Measurements from ENCODE around the gene POU5F1.

Gene POU5F1

DNA sequence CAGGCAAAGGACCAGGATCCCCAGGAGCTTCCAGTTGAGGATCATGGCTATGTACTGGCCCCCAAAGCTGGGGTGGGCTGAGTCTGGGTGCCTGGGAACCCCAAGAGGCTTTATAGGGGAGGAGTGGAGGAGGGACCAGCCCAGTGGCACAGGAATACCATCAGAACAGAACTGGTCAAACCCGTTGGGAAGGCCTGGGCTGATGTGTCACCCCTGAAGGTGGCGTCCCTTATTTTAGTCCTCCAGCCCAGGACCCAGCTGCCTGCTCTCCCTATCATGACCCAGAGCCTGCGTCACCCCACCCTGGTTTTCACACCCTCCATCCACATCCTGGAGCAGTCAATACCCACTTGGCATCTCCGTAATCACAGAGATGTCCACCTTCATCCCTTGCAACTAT, 31.5 kb downstream of the POU5F1 start, which contains the start of gene PSORS1C2:
Gene PSORS1C2, minus strand, starts transcription at position 85 of the 400 bp plus-strand sequence. Its CDS starts 40 bp downstream, at position 45.
- DNase-seq: no peak

DNA sequence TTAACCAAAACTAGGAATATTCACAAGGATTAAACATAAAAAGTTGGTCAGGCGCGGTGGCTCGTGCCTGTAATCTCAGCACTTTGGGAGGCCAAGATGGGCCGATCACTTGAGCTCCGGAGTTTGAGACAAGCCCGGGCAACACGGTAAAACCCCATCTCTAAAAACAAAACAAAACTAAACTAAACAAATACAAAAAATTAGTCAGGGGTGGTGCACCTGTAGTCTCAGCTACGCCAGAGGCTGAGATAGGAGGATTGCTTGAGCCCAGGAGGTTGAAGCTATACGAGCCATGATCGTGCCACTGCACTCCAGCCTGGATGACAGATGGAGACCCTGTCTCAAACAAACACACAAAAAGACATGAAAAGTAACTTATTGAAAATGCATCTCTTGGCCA, 34.8 kb downstream of the POU5F1 start:
- DNase-seq: no peak

DNA sequence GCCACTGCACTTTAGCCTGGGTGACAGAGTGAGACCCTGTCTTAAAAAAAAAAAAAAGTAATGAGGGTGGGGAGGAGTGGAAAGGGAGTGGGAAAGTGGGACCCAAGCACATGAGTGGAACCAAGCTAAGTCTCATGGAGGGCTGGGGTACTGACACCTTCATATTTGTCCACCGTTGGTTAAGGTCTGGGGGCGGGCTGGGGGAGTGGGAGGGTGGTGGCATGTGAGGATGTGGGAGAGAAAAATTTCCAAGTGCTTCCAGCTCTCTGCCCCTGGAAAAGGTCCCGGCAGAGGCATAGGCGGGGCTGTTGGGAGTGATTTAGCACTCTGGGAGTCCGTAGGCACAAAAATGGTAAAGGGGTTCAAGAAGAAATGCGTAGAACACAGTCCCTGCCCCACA, 37.7 kb downstream of the POU5F1 start:
- DNase-seq: no peak

DNA sequence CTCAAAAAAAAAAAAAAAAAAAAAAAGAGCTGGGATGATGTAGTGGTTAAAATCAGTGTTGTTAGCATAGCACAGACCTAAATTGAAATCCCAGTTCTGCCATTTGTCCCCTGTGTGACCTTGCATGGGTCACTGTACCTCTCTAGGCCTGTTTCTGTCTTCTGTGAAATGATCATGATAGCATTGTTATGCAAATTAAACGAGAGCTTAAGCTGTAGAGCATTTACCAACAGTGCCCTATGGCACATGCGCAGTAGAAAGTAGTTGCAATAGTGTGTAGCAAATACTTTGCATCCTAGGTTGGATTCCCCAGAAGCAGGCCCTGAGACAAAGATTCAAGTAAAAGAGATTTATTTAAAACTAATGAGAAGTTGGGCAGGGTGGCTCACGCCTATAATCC, 38.9 kb downstream of the POU5F1 start:
- DNase-seq: no peak

DNA sequence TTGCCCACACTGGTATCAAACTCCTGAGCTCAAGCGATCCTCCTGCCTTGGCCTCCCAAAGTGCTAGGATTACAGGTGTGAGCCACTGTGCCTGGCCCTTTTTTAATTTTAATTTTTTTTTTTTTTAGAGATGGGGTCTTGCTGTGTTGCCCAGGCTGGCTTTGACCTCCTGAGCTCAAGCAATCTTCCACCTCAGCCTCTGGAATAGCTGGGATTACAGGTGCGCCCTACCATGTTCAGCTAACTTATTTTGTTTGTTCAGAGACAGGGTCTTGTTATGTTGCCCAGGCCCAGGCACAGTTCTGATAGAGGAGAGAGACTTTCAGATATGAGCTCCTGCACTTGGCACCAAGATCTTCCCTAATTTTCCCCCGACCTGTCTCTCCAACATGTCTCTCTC, 39.7 kb downstream of the POU5F1 start:
- no peak for DNase-seq

DNA sequence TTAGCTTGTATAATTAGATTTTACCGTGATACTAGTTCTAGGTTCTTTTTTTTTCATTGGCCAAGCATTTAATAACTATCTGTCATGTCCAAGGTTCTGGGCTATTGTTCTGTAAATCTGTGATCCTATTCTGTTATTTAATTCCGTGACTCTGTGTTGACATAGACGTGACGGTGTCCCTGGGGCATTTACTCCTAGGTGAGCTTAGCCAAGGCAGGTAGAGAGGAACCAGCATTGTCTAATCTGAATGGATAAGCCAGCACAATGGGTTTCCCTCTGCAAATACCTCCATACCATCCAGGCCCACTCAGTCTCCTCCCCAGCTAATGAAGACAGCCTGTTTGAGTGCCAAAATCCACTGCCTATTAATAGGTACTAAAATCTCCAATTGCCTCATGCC, 41.4 kb downstream of the POU5F1 start:
- DNase-seq: no peak

DNA sequence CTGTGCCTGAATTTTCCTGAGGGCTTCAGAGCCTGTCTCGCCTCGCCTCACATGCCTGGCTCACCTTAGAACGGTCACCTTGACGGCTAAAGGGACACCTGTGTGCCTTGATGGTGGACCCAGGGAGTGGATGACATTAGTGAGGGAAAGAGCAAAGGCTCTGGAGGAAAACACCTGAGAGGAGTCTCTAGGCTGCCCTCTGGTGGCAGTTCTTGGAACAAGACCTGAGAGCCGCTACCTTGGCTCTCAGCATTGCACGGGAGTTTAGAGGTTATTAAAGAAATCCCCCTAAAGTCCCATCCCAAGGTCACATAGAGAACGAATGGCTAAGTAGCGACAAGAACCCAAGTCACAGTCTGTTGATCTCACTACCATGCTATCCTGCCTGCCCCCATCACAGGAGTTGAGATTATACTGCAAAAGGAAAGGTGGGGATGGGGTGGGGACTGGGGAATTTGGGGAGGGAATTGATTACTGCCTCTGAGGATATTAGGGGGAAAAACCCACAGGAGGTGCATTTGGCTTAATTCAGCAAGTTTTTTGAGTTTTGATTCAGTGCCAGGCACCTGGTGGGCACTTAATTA, 42.3 kb downstream of the POU5F1 start:
- DNase-seq: peak; percentile 60

DNA sequence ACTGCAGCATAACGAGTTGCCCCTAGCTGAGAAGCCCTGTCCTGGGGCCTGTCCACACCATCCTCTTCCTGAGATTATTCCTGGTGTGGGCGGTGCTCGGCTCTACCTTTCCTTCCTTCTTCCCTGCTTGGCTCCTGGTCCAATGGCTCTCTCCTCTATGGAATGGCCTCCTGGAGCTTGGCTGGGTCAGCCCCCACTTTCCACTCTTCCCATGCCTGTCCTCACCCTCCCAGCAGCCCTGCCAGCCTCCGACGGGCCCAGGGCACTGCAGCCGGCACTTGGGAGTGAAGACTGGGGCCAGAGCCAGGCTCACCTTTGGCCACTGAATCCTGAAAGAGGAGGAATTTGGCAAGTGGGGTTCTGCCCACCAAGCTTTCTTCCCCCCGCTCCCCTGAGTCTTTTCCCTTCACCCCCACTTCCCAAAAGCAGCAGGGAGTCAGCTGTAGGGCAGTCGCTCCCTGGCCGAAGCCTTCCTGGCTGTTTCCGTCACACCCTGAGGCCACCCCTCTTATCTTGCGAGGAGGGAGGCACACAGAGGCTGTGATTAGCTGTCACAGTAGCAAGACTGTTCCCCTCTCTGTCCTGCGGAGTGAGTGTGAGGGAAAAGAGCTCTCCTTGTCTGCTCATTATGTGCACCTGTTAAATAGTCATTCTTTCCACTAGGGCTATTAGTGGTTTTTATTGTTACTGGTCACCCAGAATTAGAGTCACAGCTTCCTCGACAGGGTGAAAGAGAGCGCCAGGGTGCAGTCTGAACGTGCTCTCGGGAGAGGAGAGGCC, 43.9 kb downstream of the POU5F1 start:
- DNase-seq: peak; percentile 33

DNA sequence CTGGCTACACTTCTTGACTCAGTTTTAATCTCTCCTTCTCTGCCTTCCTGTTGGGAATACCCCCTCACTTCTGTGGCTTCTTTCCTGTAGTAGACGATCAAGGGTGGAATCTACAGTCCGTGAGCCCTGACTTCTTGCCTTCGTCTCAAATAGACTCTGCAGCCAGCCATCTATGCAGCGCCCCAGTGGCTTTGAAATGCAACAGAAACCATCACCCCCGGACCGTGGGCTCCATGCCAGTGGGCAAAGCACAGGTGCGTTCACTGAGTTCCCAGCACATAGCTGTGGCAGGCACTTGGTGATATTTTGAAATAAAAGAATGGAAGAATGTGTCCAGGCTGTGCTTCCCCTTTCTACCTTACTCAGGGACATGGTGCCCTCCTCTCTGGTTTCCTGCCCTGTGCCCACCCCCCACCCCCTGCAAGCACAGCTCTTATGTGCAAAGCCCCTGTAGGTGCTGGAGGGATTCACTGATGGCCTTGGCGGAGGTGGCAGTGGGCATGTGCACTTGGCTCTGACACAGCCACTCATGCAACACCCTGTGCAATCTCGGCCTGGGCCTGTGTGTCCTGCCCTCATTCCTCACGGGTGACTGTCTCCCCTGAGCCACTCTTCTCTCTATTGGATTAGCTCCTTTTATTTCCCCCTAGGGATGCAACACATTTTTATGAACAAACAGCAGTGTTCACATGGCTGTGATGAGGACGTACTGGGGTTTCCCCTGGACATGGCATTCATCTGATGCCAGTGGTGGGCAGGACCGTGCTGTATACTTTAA, 44.7 kb downstream of the POU5F1 start:
- DNase-seq: no peak

DNA sequence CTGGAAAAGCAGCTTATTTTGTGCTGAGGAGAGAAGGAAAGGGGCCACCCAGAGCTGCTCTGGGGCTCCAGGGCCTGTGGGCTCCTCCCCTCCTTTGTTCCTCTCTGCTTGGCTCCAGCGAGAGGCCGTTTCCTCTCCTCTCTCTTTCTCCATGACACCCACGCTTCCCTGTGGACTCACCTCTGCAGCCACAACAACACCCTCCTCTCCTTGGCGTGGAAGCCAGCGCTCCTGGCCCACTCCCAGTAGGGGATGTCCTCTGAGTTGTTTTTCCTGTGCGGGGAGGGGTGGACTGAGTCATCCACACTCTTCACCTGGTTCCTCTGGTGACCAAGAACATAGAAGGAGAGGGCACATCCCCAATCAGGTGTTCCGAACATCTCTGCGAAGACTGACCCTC, 45.3 kb downstream of the POU5F1 start:
- DNase-seq: no peak

DNA sequence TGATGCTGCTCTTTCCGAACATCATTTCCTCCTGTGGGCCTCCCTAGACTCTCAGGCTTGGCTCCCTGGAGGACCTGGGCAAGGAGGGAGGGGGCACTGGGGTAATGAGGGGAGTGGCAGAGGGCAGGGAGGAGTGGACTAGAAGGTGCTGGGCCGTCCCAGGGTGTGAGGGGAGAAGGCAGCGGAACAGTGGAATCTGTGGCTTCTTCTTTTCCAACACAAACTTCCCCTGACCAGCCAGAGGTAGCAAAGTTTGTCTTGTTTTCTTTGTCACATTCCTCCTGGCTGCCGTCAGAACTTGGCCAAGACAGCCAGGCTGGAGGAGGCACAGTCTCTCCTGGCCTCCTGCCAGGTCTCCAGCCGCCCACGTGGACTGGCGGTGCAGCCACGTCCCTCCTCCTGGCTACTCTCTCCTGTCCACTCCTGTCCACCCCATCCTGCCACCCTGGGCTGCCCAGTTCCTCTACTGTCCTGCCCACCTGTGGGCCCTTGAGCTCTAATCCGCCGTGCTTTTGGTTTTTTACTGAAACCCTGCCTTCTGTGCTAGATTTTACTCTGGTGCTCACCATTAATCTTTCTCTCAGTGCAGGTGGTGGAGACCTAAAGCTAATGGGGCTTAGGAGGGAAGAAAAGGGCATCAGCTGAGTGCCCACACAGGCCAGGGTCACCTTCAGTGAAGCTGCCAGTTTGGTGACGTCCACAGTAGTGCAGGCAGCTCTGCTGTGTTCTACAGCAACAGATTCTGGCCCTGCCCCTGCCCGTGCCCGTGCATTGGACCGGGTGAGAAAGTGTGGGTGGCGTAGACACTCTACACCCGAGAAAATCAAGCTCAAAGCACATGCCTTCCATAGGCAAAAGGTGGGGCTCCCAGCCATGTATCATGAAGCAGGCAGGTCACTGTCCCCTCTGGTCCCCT, 47.4 kb downstream of the POU5F1 start:
- peak; percentile 11 for DNase-seq

DNA sequence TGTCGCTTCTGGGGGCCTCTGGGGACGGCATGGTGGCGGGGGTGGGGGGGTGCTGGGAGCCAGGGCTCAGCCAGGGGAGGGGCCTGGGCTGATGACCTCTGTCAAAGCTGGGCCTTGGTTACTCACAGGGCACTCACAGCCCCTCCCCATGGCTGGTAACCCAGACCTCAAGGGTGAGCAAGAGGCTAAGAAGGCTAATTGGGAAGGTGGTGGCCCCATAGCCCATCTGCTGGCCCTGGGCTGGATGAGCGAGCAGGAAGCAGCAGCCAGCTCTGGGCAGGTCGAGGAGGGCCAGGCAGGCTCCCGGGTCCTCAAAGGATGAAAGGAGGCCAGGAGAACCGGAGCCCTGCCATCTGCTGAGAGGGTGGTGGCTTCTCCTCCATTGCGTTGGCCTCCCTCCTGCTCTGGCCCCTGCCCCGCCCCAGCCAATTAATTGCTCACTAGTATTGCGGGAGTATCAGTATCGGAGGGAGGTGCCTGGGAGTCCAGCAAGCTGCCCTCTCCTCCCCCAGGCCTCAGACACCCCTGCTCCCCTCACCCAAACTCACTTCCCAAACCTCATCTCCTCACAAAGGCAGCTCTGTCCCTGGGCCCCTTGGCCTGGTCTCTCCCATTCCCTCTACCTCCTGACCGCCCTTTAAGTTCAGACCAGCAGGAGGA, 49.2 kb downstream of the POU5F1 start:
- no peak for DNase-seq

DNA sequence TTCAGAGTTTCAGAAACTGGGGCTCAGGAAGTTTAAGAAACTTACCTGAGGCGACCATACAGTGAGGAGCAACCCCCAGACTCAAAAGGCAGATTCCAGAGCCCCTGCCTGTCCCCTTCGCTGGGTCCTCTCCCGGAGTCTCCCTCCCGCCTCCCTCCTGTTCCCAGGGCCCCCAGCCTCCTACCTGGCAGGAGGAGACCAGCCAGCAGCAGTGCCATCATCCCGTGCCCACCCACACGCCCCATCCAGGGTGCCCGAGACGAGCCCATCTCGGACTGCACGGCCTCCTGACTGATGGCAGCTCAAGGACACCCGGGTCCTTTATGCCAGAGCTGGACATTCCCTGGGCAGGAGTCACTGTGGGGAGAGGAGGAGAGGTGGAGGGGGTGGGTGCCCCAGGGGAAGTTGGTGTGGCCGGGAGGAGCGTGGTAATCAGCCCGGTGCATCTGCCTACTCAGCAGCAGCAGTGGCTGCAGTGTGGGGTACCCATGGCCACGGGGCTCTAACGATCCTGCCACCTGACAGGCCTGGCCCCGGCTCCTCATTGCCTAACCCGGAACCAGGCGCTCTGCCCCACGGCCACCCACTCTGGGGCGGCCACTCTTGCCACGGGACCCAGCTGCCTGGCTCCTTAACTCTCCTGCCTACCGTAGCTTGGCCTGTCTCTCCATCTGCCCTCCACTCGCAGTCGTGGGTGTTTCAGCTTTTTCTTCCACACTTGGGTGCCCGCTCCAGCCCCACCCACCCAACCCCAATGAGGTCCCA, 50.1 kb downstream of the POU5F1 start, which contains the start of gene CDSN:
Gene CDSN, minus strand, starts transcription at position 296 of the 765 bp plus-strand sequence. Its CDS starts 27 bp downstream, at position 269.
- peak; percentile 41 for DNase-seq

DNA sequence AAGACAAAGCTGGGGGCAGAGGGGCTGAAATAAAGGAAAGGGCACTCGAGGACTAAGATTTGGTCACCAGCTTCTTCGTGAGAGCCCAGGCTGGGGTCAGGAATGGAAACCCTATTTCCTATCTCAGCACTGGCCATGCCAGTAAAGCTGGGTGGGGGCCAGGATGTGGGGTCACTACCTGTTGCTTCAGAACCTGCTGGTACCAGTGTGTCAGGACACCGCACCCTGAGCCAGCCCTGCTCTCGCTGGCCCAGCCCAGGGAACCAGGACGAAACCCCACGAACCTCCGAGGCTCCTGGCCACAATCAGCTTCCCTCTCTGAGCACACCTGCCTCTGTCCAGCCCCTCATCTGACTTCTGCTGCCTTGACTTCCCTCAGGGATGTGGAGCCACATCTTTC, 52.3 kb downstream of the POU5F1 start:
- DNase-seq: no peak

DNA sequence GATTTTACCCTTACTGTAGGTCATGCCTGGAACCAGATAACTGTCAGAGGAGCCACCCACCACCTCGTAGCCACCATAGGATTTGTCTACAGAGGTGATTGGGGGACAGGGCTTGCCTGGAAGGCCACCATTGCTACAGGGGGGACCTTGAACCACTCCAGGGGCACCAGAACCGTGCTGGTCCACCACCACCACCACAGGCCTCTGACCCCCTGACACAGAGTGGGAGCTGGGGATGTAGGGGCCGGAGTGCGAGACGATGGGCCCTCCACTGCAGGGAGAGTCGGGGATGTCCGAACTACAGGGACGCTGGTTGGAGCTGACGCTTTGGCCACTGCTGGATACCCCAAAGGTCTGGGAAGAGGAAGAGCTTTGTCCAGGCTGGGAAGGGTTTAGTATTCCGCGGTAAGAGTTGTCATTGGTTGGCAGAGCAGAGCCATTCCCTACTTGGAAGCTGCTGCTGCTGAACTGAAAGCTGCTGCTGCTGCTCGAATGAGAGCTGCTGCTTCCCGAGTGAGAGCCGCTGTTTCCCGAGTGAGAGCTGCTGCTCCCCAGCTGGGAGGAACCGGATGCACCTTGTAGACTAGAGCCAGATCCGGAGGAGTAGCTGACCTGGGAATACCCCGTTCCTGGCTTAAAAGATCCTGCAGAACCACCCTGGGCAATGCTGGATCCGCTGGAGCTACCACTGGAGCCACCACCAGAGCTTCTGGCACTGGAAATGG, 53.7 kb downstream of the POU5F1 start:
- no peak for DNase-seq

DNA sequence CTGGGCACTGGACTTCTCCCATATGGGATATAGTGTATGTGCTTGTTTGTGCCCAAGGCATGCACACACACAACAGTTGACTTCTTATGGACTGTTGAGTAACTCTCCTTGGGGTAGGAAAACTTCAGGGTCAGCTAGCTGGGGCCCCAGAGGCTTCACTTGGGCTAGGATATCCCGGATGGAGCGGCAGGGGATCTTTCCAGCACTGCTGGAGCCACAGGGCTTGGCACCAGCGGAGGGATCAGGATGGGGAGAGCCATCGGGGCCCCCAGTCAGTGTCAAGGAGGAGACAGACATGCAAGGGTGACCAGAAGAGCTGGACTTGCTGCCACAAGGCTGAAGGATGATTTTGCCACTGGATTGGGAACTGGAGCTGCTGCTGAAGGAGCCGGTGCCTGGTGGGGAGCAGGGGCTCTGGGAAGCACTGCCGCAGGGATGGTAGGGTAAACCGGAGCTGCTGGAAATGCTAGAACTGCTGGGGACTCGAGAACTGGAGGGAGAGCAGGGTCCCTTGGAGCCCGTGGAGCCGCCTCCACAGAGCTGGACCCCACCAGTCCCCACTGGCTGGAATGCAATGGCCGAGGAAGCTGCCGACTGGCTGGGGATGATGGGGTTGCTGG, 54.4 kb downstream of the POU5F1 start:
- DNase-seq: no peak

DNA sequence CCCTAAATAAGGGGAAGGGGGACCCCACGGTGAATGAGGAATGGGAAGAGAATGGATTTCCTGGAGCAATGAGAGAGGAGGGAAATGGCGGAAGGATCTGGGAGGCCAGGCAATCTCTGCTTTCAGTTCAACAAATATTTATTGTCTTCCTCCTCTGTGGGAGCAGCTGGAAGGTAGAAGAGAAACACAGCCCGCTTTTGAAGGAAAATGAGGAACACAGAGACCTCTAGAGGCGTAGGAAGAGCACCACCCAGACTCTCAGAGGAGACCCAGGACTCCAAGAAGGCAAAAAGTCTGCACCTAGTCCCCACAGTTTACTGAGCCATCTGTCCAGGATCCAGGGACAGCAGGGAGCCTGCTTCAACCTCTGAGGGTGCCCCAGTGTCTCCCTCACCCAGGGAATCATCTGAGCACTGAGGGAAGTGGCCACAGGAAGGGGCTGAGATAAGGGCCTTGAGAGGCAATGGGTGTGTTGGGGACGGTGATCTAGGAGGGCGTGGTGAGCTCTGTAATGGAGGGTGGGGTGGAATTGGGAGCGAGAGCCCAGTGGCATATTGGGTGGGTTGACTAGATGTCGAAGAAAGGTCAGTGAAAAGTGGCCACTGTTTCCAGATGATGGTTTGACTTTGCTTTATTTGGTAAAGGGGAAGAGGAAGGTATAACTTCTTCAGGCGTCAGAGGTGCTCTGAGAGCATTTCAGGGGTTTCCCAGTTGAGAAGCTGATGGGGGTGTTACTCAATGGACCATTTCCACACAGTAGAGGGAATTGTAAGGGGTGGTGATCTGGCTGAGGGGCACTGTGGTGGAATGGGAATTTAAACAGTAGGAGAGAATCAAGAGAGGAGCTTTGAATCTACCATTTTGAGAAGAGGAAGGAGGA, 55.3 kb downstream of the POU5F1 start:
- DNase-seq: peak; percentile 27

DNA sequence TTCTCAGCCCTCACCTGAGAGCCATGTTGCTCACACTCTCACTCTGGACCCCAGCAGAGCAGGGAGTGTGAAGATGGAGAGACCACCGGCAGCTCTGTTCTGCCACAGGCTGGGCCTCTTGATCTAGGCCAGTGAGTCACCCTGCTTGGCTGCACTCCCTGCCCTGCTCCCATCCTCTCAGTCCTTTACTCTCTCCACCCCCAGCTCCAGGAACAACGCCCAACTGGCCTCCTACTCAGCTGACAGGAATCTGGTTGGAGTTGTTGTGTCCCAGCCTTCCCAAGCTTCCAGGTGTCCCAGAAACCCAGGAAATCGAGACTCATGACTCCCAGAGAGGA, 56.0 kb downstream of the POU5F1 start, which contains the start of gene PSORS1C1:
Gene PSORS1C1, plus strand, starts transcription at position 260 of the 338 bp plus-strand sequence. CDS start 14,833 bp downstream, outside the sequence.
- DNase-seq: no peak
